Medulla oblongata (tissue), 1 donor: ENCODE measurements around the gene DHRS4.
A peak's percentile ranks its signal among the peaks of the same experiment; 100 is the strongest.

Experiments used
- DNase-seq: peaks from one replicate; pipeline ENCODE4 v3.0.0-alpha.2; 2015; ENCODE audit errors: extremely low spot score

DHRS4 gene

DNA sequence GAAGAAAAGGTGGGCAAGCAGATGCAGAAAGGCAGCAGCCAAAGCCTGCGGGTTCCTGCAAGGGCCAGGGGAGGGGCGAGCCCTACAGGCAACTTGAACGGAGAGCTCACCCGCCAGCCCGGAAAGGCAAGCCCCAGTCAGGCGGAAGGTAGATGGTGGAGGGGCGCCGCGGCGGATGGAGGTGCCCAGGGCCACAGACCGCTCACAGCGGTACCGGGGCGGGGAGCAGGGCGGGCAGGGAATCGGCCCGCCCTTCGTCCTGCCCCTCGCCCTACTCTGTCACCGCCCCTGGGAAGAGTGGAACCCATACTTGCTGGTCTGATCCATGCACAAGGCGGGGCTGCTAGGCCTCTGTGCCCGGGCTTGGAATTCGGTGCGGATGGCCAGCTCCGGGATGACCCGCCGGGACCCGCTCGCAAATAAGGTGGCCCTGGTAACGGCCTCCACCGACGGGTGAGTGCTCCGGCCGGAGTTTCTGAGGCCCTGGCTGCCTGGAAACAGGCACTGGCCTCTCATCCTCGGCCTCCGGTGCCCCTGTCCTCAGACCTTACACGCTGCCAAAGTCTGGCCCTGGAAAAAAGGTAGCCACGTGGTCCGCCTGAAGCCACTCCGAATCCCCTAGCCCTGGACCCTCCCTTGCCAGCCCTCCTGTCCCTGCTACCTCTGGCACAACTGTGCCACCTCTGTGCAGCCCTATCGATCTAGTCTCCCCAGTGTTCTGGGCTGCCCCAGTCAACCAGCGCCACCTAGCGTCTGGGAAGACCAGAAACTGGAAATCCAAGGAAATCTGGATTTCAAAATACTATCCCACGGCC, at the start of gene DHRS4:
TSS of gene DHRS4 (plus strand) at position 307 of the 815 bp plus-strand sequence. CDS start at position 326, 19 bp downstream.
- peak; percentile 92 for DNase-seq

DNA sequence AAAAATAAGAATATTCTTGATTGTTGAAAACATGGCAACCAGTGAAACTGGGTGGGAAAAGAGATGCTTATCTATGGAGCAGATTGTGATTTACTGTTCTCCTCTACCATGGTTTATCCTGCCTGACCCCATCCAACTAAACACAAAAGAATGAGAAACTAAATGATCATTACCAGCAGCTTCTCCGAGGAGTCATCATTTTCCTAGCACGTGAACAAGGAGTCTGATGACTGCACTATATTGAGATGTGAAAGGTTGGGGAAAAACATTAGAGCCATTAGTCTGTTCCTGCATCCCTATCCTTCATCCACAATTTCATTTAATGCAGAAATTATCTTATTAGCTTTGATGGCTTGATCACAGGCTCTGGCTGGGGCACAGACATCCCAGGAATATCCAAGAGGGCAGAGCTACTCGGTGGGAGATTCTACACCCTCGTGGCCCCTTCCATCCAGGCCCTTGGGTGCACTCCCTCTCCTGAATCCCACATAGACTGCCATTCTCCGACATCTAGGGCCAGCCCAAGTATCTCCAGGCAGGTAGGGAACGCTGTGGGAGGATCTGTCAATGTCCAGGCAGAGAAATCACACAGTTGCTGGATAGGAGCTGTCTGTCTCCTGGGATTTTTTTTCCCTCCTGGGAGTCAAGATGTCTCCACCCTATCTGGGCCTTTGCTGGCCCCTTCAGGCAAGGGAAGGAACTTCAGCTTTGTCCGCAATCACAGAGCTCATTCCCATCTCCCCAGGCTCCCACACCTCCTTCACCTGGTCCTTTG, 43.3 kb upstream of the DHRS4 start:
- DNase-seq, result peak; percentile 51

DNA sequence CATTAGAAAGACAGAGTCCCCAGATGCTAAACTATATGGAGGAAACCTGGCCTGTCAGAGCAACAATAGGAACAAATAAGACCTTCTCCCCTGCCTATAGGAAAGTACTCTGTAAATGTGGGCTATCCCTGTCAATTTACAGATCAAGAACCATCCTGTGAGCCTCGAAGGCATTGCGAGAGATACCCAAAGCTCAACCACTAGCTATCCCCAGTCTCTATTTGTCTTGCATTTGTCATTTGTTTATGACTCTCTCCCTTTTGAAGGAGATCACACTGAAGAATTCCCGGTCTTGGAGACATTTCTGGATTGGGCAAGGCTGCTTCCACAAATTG, 42.7 kb upstream of the DHRS4 start:
- DNase-seq, result no peak

DNA sequence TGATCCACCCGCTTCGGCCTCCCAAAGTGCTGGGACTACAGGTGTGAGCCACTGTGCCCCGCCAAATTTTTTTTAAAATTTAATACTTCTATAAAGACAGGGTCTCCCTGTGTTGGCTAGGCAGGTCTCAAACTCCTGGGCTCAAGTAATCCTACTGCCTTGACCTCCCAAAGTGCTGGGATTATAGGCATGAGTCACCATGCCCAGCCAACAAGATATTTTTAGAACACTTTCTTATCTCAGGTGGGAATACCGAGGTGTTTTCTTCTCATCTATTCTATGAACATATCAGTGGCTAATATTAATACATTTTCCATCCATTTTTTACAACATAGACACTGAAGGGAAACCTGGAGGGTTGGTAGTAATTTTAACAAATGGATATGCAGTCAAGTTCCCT, 38.0 kb upstream of the DHRS4 start:
- no peak for DNase-seq

DNA sequence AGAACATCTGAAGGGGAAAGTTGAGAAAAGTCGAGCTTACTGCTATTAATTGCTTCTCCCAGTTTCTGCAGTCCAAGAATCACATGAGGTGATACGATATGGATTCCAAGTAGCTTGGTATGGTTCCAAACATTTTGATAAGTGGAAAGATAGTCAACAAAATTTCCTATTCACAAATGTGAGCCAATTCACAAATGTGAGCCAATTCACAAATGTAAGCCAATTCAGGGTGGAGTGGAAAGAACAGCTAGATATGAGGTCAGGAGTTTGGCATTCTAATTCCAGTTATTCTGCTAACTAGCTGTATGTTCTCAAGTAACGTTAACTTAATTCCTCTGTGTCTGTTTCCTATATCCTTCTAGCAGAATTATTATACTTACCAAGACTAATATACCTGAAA, 37.6 kb upstream of the DHRS4 start:
- no peak for DNase-seq

DNA sequence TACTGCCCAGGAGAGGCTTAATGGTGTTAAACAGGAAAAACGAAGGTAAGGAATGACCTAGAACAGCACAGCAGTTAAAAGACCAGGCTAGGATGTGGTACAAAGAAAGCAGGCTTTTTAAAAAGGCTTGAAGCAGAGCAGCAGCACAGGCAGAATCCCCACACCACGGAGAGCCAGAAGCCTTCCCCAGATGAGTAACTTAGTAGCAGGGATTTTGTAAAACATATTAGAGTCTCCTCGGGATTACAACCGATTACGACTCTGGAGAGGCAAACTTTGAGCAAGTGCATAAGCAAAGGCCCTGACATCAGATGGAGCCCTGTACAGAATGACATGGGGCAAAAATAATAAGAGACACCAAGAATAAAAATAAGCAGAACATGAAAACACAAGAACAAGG, 37.1 kb upstream of the DHRS4 start:
- DNase-seq, result no peak

DNA sequence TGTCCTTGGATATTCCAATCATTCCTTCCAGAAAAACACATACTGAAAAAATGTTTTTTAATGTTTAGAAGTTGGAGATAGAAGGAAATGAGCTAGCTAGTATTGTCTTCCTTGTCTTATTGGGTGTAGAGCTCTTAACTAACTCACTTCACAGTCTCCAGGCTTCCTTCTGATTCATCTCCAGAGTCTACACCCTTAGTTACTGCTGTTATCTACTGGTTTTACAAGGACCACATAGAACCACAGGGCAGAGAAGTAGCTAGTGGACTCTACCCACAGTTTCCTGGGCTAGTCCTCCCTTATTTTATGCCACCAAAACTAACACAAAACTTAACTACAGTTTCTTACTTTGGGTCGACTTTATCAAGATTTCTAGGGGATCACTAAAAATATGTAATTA, 31.0 kb upstream of the DHRS4 start:
- DNase-seq, result no peak

DNA sequence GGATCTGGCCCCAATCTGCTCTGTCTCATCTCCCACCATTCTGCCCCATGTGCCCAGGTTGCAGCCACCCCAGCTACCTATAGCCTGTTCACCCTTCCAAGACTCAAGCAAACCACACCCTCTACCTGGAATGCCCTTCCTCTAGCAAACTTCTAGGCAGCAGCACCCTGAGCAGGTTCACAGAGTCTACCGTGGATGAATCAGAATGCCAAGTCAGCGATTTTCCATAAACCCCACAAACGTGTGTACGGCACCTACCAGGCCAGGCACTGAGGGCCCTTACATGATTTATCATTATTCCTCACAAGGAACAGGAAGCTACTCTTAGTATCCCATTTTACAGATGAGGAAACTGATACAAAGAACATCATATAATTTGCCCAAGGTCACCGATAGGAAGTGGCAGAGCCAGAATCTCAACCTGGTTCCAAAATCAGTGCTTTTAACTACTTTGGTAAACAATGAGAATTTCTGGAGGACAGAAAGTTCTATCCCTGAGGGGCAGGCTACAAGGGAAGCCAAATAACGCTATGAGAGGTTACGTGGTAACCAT, 28.0 kb upstream of the DHRS4 start:
- no peak for DNase-seq

DNA sequence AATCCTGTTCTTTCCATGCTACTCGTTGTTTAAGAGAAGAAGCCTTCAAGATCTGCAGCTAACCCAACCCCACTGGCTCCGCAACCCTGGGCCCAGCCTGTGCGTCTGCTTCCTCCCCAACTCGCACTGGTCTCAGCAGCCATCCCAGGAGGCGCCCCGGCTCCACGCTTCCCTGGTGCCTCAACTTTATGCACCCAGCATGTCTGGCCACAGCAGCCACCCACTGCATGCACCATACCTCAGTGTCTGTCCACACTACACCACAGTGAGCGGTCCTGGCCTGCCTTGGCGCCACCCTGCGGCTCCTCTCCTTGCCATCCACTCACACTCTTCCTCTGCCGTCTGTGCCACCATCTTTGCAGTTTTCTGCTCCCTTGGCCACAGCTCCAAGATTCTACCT, 27.0 kb upstream of the DHRS4 start:
- no peak for DNase-seq

DNA sequence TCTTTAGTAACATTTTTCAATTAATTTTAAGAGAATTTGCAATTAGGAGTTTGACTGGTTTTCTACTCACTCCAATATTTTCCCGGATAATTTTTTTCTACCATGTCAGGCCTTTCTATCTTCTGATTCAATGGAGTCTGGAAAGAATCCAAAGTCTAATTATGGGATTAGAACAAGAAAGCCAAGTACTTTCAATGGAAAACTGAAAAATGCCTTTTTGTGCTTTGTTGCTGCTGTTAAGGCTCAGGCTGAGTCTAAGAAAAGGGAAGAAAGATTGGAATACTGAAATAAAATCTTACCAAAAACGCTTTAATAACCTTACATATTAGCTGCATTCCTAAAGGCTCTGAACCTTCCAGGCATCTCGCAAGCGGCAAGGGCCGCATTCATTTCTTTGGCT, 24.4 kb upstream of the DHRS4 start:
- peak; percentile 25 for DNase-seq

DNA sequence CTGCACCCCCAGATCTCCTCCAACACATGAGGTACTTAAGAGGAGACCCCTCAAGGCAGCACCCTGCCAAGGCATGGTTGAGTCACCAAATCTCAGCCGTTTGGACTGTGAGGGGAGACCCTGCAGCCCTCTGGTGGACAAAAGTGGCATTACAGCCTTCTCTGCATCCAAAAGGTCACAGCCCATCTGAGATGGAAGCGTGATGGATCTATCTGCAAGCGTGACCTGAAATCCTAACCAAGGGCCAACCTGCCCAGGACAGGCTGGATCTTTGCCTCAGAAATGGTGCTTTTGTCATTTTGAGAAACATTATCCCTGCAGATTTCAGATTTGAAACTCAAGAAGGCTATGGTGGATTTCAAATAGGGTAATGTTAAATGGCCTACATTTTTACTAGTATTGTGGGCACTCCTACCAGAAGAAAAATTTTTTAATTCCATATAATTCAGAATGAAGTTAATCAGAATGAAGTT, 23.7 kb upstream of the DHRS4 start:
- DNase-seq, result peak; percentile 84

DNA sequence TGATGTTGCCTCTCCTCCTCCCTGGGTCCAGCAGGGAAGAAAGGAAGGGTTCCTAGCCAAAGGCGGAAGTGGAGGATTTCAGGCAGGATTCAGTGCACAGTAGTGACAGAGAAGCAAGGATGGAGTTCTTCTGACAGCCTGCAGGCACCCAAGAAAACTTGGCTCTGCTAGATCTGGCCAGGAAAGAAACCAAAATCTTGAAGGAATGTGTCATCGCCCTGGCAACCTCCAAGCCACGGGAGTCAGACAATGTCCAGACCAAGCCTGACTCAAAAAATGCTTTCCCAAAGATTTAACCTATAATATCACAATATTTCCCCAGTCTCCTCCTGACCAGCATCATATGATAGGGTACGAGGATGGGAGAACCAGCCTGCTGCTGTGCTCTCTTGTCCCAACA, 22.8 kb upstream of the DHRS4 start:
- DNase-seq, result peak; percentile 39

DNA sequence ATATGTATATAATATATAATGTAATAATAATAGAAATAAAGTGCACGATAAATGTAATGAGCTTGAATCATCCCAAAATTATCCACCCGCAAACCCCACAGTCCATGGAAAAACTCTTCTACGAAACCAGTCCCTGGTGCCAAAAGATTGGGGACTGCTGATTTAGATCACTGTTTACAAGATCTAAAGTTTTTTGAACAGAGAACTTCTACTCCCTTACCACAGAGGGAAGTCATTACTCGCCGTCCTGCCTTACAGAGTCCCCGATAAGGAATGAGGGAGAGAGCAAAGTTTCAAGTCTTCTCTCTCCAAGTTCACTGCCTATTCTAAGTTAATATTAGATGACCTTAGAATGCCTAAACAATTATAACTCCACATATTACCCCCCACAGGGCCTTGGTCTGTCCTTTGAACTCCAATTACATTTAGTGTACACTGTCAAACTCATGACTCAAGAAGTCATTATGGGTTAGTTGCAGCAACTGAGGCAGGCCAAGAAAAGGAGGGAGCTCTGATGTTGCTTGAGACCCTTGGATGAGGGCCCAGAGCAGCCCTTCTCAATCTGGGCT, 21.8 kb upstream of the DHRS4 start:
- DNase-seq, result no peak

DNA sequence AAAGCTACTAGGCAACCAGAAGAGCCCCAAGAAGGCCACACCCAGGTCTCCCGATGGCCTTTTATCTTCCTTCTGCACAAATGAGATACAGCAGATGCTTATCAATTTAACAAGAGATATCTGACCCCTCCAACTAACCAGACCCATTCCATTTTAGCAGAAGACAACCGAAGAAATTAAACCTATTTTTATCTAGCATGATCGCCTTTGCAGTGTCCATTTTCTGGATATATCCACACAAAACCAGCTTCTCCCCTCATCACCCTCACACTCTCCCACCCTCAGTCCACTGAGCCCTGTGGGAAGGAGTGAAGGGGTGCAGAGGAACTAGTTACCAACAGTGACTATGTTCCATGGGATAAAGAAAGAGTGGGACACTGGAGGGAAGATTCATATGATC, 20.9 kb upstream of the DHRS4 start:
- no peak for DNase-seq

DNA sequence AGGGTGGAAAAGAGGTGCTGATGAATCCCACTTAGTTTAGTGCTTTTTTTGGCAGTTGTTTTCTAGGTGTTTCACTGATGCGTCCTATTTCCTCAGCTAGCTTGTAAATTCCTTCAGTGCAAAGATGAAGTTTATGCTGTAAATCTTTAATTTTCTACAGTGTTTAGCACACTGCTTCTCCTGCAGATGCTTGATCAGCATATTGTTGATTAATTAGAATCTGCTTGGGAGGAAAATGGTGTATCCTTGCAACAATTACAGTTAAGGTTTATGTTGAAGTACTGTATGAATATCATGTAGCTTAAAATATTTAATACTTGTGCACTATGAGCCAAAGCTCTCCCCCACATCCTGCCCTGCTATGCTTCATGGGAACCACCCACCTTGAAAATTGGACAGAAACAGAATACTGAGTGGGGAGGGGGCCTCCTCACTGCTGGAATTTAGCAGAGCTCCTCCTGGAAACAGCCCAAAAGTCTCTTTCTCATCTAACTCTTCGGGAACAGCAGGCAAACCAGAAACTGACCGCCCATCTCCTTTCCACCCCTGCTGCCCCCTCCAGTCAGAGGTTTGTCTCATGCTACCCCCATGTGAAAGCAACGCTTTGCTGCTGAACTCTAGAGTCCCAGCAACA, 20.3 kb upstream of the DHRS4 start:
- no peak for DNase-seq

DNA sequence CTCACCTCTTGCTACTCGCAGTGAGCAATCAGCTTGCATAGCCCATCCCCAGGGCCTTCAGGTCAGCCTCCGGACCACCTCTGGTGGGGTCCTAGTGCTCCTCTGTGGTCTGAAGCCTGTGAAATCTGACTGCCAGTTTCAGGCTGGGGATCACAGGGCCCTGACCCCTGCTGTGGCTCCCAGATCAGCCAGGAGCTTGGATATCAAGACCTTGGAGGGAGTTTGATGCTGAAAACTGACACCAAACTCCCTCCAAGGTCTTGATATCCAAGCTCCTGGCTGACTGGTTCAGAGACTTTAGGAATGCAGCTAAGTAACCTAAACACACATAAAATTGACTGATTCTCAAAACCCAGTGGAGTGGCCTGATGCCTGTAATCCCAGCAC, 19.8 kb upstream of the DHRS4 start:
- no peak for DNase-seq

DNA sequence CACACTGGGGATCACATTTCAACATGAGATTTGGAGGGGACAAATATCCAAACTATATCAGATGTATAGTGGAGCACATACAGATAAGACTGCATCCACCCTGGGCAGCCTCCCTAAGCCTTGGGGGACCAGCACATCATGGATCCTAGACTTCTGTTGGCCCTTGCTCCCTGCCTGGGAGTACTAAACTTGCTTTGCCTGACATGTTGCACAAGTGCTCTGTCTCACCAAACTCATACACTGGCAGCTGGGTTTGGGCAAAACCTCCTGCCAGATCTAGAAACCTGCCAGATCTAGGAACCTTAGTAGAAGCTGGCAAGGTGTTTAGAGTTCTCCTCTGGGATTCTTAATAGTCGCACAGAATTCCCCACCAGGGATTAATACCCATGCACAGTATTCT, 18.4 kb upstream of the DHRS4 start:
- no peak for DNase-seq

DNA sequence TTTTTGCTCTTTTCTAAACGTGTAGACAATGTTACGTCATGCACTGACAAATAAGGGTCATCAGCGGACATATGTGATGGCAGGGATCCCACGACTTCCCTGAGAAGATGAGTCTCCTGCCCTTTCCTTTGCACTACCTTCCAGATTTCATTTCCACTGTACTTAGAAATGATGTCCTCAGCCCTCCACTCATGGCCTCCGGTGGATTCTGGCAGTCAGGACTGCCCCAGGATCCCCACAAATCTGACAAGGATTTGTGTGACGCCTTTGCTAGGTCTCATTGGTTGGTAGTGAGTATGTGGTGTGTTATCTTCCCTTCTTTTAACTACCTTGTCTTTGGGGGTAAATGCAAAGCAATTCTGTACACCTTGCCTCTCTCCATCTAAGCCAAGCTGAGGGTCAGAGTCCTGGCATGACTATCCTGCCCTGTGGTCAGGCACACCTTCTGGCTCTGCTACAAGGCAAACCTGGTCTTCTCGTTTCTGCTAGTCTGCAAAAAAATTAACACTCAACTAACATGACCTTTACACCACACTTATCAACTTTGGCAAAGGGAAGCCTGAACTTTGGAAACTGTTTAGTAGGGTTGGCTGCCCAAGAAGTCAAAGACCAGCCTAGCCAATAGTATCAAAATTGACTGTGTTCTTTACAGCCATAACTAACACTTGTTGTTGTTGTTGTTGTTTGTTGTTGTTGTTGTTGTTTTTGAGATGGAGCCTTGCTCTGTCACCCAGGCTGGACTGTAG, 17.3 kb upstream of the DHRS4 start:
- no peak for DNase-seq

DNA sequence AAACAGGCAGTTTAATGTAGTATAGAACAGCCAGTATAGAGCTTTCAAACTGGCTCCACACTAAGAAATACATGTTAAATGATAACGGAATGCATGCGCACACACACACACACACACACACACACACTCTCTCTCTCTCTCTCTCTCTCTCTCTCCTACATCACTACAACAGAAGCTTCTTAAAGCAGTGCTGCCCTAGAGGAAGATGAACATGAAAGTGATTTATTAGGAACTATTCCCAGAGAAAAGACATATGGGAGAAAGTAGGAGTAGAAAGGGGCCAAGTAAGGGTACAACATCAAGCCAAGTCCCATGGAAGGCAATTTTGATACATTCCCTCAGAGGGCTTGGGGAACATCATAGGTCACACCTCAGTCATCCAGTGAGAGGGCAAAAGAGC, 16.4 kb upstream of the DHRS4 start:
- no peak for DNase-seq

DNA sequence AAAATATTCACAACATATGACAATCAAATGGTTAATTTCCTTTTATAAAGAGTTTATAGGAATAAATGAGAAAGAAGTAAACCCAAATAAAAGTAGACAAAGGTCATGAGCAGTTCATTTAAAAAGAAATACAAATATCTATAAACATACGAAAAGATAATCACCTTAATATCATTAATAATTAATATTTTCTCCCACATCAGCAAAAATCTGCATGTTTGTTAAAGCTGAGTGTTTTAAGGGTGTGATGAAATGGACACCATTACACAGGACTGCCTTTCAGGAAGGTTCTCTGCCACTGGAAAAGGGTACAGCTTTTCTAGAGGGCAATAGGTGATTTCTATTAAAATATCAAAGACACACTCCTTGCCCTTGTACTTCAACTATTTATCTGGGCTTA, 14.7 kb upstream of the DHRS4 start:
- DNase-seq, result no peak

DNA sequence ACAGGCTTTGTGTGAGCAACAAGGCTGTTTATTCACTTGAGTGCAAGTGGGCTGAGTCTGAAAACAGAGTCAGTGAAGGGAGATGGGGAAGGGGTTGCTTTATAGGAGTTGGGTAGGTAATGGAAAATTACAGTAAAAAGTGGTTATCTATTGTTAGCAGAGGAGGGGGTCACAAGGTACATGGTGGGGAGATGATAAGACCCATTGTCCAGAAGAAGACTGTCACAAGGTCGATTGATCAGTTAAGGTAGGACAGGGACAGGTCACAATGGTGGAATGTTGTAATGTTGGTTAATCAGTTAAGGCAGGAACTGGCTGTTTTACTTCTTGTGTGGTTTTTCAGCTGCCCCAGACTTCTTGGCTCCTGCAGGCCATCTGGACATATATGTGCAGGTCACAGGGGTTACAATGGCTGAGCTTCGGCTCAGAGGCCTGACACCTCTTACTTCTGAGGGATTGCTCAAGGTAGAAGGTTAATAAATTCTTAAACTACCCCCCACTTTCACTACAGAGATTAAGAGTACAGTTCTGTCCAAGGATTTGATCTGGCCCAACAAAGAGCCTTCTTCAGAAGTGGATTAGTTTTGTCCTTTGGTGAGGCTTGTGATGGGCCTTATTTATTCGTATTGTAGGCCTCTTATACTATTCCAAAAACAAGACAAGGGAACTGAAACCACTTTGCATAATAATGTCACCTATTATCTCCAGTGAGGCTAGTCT, 13.8 kb upstream of the DHRS4 start:
- no peak for DNase-seq
